ENCODE measurements around the gene ADIPOR2.

The ADIPOR2 gene

GRCh38 chr12:1836241-1836803 lies 145.5 kb downstream of the ADIPOR2 start:
- no peak for DNase-seq
- H3K4me1 ChIP-seq (ENCODE audit: insufficient read depth, low read length): no peaks in the 10 kb centered on the region
- no peak for TF ChIP-seq EZH2 (IDR thresholded peaks at IDR 0.05; ENCODE audit: borderline replicate concordance, low read depth, low read length, severe bottlenecking)
- no peaks in the 10 kb centered on the region for H3K9me3 ChIP-seq (ENCODE audit: insufficient read depth, low read length, severe bottlenecking)
- no peak for ATAC-seq (ENCODE audit: insufficient read depth, low read depth)
- peaks cover 4% of the 10 kb centered on the region; the same call in 1 of the 2 replicates for H4K20me1 ChIP-seq (ENCODE audit: insufficient read depth, low read length)
- H2AFZ ChIP-seq (ENCODE audit: low read depth, low read length): no peak overlapping the region
- H3K36me3 ChIP-seq (ENCODE audit: insufficient read depth, low read length): no peaks in the 10 kb centered on the region
- no peak overlapping the region for H3K9ac ChIP-seq (ENCODE audit: low read depth, low read length)
- no peaks in the 10 kb centered on the region for H3K27me3 ChIP-seq (ENCODE audit: insufficient read depth, low read length, poor library complexity)
- no peaks in the 10 kb centered on the region for H3K79me2 ChIP-seq (ENCODE audit: insufficient read depth, low read length)
- H3K4me2 ChIP-seq (ENCODE audit: insufficient read depth, low read length): no peak overlapping the region
- H3K27ac ChIP-seq (ENCODE audit: low read length): no peak overlapping the region
- H3K4me3 ChIP-seq (ENCODE audit: low read depth in 1 of 2, low read length in 2 of 2): no peak overlapping the region

GRCh38 chr12:1836854-1837421 lies 146.1 kb downstream of the ADIPOR2 start:
- Histone ChIP-seq H3K4me3 (ENCODE audit: low read depth in 1 of 2, low read length in 2 of 2) (no peak overlapping the region), H3K4me1 (ENCODE audit: insufficient read depth, low read length) (no peaks in the 10 kb centered on the region), H2AFZ (ENCODE audit: low read depth, low read length) (no peak overlapping the region), H3K4me2 (ENCODE audit: insufficient read depth, low read length) (no peak overlapping the region), H3K36me3 (ENCODE audit: insufficient read depth, low read length) (no peaks in the 10 kb centered on the region), H3K79me2 (ENCODE audit: insufficient read depth, low read length) (no peaks in the 10 kb centered on the region), H3K9ac (ENCODE audit: low read depth, low read length) (no peak overlapping the region), H3K9me3 (ENCODE audit: insufficient read depth, low read length, severe bottlenecking) (no peaks in the 10 kb centered on the region), H4K20me1 (ENCODE audit: insufficient read depth, low read length) (peaks cover 4% of the 10 kb centered on the region; the same call in 1 of the 2 replicates), H3K27me3 (ENCODE audit: insufficient read depth, low read length, poor library complexity) (no peaks in the 10 kb centered on the region), H3K27ac (ENCODE audit: low read length) (no peak overlapping the region)
- DNase-seq (no peak), ATAC-seq (ENCODE audit: insufficient read depth, low read depth) (no peak)
- TF ChIP-seq EZH2 (IDR thresholded peaks at IDR 0.05; ENCODE audit: borderline replicate concordance, low read depth, low read length, severe bottlenecking): no peak
- TF ChIP-seq, protein P1, sequence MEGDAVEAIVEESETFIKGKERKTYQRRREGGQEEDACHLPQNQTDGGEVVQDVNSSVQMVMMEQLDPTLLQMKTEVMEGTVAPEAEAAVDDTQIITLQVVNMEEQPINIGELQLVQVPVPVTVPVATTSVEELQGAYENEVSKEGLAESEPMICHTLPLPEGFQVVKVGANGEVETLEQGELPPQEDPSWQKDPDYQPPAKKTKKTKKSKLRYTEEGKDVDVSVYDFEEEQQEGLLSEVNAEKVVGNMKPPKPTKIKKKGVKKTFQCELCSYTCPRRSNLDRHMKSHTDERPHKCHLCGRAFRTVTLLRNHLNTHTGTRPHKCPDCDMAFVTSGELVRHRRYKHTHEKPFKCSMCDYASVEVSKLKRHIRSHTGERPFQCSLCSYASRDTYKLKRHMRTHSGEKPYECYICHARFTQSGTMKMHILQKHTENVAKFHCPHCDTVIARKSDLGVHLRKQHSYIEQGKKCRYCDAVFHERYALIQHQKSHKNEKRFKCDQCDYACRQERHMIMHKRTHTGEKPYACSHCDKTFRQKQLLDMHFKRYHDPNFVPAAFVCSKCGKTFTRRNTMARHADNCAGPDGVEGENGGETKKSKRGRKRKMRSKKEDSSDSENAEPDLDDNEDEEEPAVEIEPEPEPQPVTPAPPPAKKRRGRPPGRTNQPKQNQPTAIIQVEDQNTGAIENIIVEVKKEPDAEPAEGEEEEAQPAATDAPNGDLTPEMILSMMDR (IDR thresholded peaks at IDR 0.05; ENCODE audit: borderline replicate concordance, extremely low read depth, low read length, poor library complexity, severe bottlenecking): no peak

DNA sequence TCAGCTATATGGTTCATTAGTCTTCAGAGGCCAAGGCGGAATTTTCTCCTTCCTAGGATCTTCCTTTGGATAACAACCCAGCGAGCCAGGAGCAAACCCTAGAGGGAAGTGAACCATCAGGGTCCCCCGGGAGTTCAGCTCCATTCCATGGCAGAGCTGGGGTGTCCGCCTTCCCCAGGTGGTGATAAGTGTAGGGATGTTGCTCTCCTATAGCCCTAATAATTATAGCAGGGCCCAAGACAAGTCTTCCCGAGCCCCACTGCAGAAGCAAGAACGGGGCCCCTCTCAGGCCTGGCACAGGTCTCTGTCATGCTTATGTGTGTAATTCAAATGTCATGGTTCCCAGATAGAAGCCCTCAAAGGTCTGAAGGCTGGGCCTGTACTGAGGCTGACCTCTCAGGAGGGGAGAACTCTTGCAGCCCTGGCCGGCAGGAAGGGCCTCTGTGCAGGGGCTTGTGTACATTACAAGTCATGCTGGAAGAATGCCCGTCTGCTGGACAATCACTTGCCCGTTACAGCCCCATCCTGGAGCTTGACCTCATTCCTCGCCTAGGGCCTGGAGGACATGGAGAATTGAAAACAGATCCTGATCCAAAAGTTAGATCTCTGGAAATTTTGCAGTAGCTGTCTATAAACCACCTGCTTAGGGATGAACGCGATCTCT lies 146.8 kb downstream of the ADIPOR2 start:
- Histone ChIP-seq H4K20me1 (ENCODE audit: insufficient read depth, low read length) (peaks cover 4% of the 10 kb centered on the region; the same call in 1 of the 2 replicates), H3K4me1 (ENCODE audit: insufficient read depth, low read length) (no peaks in the 10 kb centered on the region), H3K79me2 (ENCODE audit: insufficient read depth, low read length) (no peaks in the 10 kb centered on the region), H3K4me3 (ENCODE audit: low read depth in 1 of 2, low read length in 2 of 2) (no peak overlapping the region), H3K36me3 (ENCODE audit: insufficient read depth, low read length) (no peaks in the 10 kb centered on the region), H3K27me3 (ENCODE audit: insufficient read depth, low read length, poor library complexity) (no peaks in the 10 kb centered on the region), H3K9me3 (ENCODE audit: insufficient read depth, low read length, severe bottlenecking) (no peaks in the 10 kb centered on the region), H3K4me2 (ENCODE audit: insufficient read depth, low read length) (no peak overlapping the region), H3K9ac (ENCODE audit: low read depth, low read length) (no peak overlapping the region), H2AFZ (ENCODE audit: low read depth, low read length) (no peak overlapping the region), H3K27ac (ENCODE audit: low read length) (no peak overlapping the region)
- no peak for ATAC-seq (ENCODE audit: insufficient read depth, low read depth)
- TF ChIP-seq, protein P1 (IDR thresholded peaks at IDR 0.05; ENCODE audit: borderline replicate concordance, extremely low read depth, low read length, poor library complexity, severe bottlenecking): no peak
- no peak for TF ChIP-seq EZH2 (IDR thresholded peaks at IDR 0.05; ENCODE audit: borderline replicate concordance, low read depth, low read length, severe bottlenecking)
- DNase-seq: no peak

Measured in DND-41 (cell line).